Stimulated activated CD4-positive, alpha-beta T cell treated with anti-CD3 and anti-CD28 coated beads, Interleukin-1b, Interleukin-23, amount 100 ng/mL, for 1 hour (primary cell): ENCODE results near the gene SLC39A10.

ENCODE experiments used
- DNase-seq, 2 donors: peaks; one replicate each; pipeline ENCODE4 v3.0.0-alpha.2; 2020; ENCODE audit warnings: low read depth in 2 of 2

SLC39A10 gene

GRCh38 chr2:195722075-195722474 lies 65.0 kb downstream of the SLC39A10 start:
- no peak for DNase-seq

GRCh38 chr2:195727106-195727505 lies 70.1 kb downstream of the SLC39A10 start:
- no peak for DNase-seq

- no peak for DNase-seq
Measured at GRCh38 chr2:195730912-195731311, 73.9 kb downstream of the SLC39A10 start.

GRCh38 chr2:195732574-195732973 lies 75.5 kb downstream of the SLC39A10 start:
- DNase-seq, result no peak

GRCh38 chr2:195733831-195734230 lies 76.8 kb downstream of the SLC39A10 start:
- no peak for DNase-seq

DNA sequence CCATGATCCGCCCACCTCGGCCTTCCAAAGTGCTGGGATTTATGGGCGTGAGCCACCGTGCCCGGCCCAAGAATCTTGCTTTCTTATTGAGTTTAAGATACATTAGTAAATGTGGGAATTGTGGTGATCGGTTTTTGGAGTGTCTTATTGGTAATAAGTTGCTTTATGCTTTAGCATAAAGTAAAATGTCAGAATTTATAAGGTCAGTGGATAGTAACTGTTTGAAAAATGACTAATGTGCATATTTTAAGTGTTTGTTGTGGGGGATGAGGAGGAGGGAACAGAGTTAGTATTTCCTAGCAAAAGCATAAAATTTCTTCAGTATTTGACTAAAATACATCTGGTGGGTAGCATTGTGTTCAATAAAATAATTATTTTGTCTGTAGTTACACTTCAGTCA lies 77.4 kb downstream of the SLC39A10 start:
- DNase-seq, result no peak

DNA sequence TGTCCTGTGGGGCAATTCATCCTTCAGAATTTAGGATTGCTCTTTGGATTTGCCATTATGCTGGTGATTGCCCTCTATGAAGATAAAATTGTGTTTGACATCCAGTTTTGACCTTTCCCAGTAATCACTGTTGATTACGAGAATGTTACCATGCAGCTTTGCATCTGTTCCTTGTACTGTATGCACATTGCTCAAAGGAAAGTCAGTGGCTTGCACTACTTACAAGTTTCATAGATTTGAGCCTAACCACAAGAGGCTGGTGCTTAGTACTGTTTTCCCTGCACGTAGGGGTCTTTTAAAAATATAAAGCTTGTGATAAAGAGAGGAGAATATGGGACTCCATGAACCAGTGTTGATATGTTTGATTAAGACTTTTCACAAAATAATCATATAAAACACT lies 77.9 kb downstream of the SLC39A10 start:
- DNase-seq, result no peak

DNA sequence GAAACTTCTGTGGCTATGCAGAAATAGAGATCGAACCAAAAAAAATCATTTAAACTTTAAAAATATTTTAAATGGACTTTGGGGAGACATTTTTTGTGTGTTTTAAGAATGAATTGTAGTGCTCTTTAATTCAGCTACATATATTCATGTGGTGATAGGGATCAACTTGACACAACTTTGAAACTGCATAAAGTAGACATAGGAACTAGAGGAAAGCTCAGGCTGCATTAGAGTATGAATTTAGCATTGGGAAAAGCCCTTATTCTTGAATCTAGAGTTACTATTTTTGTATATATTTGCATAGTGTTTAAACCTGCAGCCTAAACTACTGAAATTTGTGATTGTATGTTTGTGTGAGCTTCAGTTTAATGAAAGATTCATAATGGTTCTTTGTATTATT lies 78.3 kb downstream of the SLC39A10 start:
- DNase-seq, result no peak

DNA sequence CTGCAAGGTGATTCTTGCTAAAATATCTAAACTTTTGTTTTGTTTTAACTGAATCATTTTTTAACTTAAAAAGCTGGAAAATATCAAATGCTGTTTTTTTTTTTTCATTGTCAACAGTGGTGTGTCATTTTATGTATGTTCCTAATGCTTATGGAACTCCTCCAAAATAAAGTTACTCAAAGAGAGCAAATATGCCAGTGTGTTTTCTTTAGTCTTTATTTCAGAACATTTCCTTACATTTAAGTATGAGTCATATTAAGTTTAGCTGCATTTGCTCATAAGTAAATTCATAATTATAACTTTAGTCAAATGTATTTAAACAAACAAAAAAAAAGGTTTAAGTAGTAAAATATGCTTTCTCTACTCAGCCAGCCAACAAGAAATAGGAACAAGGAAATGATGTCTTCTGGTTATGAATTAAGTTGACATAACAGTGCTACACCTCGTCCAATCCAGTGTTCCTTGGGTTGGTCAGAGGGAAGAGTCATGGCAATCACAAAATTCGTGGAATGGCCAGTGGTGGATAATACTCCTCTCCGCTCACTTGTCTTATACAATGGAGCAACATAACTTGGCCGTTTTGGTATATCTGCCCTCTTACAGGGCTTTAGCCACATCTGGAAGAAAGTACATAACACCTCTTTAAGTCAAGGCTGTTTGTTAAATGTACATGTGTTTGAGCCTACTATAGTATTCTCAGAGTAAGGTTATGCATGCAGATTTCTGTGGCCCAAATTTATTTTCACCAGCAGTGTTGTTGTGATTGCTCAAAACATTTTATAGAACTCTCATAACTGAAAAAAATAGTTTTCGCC lies 80.7 kb downstream of the SLC39A10 start:
- no peak for DNase-seq

GRCh38 chr2:195741191-195741590 lies 84.2 kb downstream of the SLC39A10 start:
- DNase-seq, result no peak

GRCh38 chr2:195756218-195756942 lies 99.4 kb downstream of the SLC39A10 start:
- DNase-seq, result no peak

GRCh38 chr2:195758846-195759245 lies 101.8 kb downstream of the SLC39A10 start:
- DNase-seq, result no peak

DNA sequence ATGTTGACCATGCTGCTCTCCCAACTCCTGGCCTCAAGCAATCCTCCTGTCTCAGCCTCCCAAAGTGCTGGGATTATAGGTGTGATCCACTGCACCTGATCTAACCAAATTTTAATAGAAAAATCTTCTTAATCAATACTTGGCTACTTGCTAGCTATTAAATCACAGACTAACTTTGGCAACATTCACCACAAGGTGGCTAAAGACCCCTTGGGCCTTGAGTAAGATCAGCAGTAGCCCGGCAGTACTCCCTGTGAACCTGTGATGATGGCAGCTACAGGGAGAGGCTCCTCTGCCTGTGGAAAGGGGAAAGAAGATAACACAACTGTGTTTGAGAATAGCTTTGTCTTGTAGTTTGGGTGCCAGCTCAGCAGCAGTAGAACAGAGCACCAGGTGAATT lies 102.9 kb downstream of the SLC39A10 start:
- no peak for DNase-seq

DNA sequence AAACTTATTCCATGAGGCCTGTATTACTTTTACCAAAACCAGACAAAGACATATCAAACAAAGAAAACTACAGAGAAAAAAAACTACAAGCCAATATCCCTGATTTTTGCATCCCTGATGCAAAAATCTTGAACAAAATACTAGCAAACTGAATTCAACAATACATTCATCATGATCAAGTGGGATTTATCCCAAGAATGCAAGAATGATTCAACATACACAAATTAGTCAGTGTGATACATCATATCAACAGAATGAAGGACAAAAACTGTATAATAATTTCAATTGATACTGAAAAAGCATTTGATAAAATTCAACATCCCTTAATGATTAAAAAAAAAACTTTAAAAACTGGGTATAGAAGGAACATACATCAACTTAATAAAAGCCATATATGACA lies 106.8 kb downstream of the SLC39A10 start:
- no peak for DNase-seq

DNA sequence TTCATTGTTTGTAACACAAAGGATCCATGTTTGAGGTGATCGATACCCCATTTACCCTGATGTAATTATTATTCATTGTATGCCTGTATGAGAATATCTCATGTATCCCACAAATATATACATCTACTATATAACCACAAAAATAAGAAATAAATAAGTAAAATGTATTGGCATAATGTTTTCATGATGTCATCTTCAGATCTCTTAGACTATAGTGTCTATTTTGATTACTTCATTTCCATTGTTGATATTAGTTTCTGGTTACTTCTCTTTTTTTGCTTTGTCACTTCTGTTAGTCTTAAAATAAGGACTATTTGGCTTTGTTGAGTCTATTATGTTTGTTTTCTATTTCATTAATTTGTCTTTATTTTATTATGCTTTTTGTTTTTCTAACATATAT lies 109.7 kb downstream of the SLC39A10 start:
- DNase-seq, result no peak

DNA sequence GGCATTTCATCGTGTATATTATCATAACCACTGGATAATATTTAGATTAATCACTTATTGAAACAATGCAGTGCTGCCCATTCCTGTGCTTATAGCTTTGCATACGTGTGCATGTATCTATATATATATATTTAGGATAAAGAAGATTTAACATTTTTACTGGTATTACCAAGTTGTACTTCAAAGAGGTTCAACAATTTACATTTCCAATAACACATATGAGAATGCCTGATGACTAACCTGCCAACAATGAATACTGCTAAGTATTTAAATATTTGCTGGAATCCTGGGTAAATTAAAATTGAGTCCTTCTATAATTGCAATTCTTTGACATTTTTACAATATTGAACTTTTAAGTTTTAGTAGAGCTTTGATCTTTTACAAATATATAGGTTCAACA lies 111.4 kb downstream of the SLC39A10 start:
- no peak for DNase-seq

- no peak for DNase-seq
Measured at GRCh38 chr2:195769975-195770374, 112.9 kb downstream of the SLC39A10 start.

DNA sequence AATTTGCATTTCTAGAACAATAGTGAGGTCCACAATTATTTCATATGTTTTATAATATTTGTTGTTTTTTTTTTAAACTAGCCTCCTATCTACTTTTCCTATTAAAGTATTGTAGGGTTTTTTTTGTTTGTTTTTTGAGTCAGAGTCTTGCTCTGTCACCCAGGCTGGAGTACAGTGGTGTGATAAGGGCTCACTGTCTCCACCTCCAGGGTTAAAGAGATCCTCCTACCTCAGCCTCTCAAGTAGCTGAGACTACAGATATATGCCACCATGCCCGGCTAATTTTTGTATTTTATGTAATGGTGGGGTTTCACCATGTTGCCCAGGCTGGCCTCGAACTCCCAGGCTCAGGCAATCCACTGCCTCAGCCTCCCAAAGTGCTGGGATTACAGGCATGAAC lies 122.5 kb downstream of the SLC39A10 start:
- DNase-seq, result no peak

- no peak for DNase-seq
Measured at GRCh38 chr2:195782156-195782555, 125.1 kb downstream of the SLC39A10 start.
